Measurements from ENCODE around the gene VOPP1.

VOPP1 gene

DNA sequence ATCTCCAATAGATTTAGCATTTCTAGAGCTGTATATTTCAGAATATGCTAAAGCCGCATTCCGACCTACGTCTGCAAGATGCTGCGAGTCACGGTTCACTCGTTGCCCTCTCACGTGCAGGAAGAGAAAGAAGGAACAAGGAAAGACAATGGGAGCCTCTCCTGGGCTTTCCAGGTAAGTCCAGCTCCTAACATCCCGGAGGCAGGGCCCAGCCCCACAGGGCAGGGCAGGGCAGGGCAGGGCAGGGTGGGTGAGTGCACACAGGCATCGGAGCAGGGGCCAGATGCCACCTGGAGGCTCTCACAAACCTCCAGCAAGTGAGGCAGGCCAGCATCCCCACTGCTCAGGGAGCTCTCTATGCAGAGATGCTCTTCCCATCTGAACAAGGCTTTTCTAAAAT is 50.8 kb downstream of the VOPP1 start:
- no peaks in the 10 kb centered on the region for H3K4me1 ChIP-seq (ENCODE audit: control insufficient read depth, insufficient read depth, low read length)
- no peak overlapping the region for H3K9ac ChIP-seq (ENCODE audit: low read length)

DNA sequence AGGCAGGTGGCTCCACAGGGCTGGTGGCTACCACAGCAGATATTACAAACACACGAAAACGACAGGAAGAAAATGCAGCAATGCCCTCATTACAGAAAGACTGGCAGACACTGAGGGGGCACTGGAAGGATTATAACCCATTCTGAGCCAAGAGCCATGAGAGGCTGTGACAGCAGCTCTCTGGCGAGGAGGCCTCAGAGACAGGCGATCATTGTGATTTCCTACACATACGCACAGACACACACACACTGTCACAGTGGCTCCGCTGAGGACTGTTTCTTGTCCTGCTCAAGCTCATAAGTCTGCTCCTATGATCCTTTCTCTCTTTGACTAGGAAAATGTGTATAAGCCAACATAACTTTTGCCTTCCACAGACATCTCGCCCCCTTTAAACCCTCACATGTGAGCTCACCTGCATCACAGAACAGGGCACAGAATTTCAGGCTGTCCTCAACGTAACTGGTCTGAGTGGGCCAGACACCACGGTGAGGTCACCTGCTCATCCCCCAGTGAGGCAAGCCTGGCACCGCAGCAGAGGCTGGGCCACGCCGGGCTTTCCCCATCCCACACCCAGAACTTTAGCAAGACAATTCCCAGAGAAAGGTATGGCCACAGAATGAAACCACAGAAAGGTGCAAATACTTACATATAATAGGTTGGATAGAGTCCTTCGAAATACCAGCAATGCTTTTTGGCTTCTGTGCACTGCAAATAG is 51.7 kb downstream of the VOPP1 start:
- Histone ChIP-seq H3K4me3 (ENCODE audit: low read length) (no peak overlapping the region), H3K36me3 (ENCODE audit: control insufficient read depth, insufficient read depth, low read length) (peaks cover 6% of the 10 kb centered on the region), H3K9me3 (ENCODE audit: control insufficient read depth, low read length) (no peaks in the 10 kb centered on the region), H3K27me3 (ENCODE audit: control insufficient read depth, insufficient read depth, low read length) (no peaks in the 10 kb centered on the region), H3K9ac (ENCODE audit: low read length) (no peak overlapping the region), H3K4me1 (ENCODE audit: control insufficient read depth, insufficient read depth, low read length) (no peaks in the 10 kb centered on the region)

More for the DNA sequence above, 50.8 kb downstream of the VOPP1 start:
- peaks cover 6% of the 10 kb centered on the region for H3K36me3 ChIP-seq (ENCODE audit: control insufficient read depth, insufficient read depth, low read length)
- no peak overlapping the region for H3K4me3 ChIP-seq (ENCODE audit: low read length)
- H3K9me3 ChIP-seq (ENCODE audit: control insufficient read depth, low read length) = no peaks in the 10 kb centered on the region
- no peaks in the 10 kb centered on the region for H3K27me3 ChIP-seq (ENCODE audit: control insufficient read depth, insufficient read depth, low read length)

DNA sequence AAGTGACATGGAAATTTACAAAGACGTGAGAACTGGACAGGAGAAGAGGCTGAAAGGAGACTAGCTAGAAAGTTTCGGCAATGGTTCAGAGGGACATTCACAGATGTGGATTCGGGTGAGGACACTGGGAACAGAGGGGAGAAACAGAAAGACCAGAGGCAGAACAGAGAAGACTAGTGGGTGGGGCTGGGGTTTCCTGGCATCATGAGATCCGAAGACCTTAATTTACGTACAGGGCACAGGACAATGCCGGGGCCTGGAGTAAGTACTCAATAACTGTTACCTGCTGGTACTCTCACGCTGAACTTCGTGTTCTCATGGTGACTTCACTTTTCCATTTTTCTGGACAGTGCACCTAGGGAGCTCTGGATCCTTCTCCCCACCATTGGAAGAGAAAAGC is 53.5 kb downstream of the VOPP1 start:
- no peak overlapping the region for H3K4me3 ChIP-seq (ENCODE audit: low read length)
- H3K27me3 ChIP-seq (ENCODE audit: control insufficient read depth, insufficient read depth, low read length) = no peaks in the 10 kb centered on the region
- no peak overlapping the region for H3K9ac ChIP-seq (ENCODE audit: low read length)
- no peaks in the 10 kb centered on the region for H3K4me1 ChIP-seq (ENCODE audit: control insufficient read depth, insufficient read depth, low read length)
- H3K36me3 ChIP-seq (ENCODE audit: control insufficient read depth, insufficient read depth, low read length) = peaks cover 6% of the 10 kb centered on the region
- no peaks in the 10 kb centered on the region for H3K9me3 ChIP-seq (ENCODE audit: control insufficient read depth, low read length)

DNA sequence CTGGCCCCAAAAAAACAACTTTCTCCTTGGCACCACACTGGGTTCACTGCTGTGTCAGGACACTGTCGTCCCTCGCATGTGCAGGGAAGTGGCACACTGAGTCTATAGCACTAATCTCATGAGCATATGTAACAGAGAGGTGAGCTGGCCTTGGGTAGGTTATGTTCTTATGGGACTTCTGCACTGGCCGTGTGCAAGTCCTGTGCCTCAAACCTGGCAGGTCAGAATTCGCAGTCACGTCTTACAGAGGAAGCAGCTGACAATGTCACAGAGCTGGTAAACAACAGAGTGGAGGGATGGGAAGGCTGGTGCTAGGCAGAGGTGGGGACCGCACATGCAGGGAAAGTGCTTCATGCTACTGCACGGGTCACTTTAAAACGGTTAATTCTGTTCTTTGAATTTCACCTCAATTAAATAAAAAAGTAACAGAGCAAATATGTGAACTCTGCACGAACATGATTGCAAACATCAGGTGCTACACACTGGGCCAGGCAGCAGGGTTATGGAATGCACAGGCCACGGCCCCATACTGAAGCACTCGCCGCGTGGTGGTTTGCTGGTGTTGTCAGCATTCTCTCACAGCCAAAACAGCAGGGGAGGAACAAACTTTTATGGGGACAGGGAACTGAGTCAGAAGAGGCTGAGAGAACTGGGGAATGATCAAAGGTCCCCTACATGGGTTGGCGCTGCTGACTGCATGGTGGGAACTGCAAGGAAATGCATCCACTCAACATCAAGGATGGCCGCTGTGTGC is 54.2 kb downstream of the VOPP1 start:
- H3K36me3 ChIP-seq (ENCODE audit: control insufficient read depth, insufficient read depth, low read length) = peaks cover 6% of the 10 kb centered on the region
- H3K4me3 ChIP-seq (ENCODE audit: low read length) = no peak overlapping the region
- H3K9me3 ChIP-seq (ENCODE audit: control insufficient read depth, low read length) = no peaks in the 10 kb centered on the region
- H3K27me3 ChIP-seq (ENCODE audit: control insufficient read depth, insufficient read depth, low read length) = no peaks in the 10 kb centered on the region
- no peaks in the 10 kb centered on the region for H3K4me1 ChIP-seq (ENCODE audit: control insufficient read depth, insufficient read depth, low read length)
- H3K9ac ChIP-seq (ENCODE audit: low read length) = no peak overlapping the region

DNA sequence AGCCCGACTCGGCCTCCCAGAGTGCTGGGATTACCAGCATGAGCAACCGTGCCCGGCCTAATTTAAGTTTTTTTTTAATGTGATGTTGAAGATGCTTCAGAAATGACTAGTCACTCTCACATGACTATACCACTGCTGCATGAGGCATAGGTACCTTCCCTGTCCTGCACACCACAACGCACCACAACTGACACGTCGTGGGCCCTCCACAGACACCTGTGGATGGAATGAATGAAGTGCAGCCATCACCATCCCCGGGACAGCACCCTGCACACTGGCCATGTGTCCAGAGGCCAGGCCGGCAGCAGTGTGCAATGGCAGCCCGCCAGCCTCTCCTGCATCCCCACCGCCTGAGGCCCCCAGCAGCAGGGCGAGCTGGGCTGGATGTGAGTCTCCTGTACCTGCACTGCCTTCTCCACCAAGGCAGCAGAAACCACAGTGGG is 55.1 kb downstream of the VOPP1 start:
- H3K27me3 ChIP-seq (ENCODE audit: control insufficient read depth, insufficient read depth, low read length) = no peaks in the 10 kb centered on the region
- no peaks in the 10 kb centered on the region for H3K9me3 ChIP-seq (ENCODE audit: control insufficient read depth, low read length)
- H3K4me3 ChIP-seq (ENCODE audit: low read length) = no peak overlapping the region
- no peaks in the 10 kb centered on the region for H3K4me1 ChIP-seq (ENCODE audit: control insufficient read depth, insufficient read depth, low read length)
- H3K36me3 ChIP-seq (ENCODE audit: control insufficient read depth, insufficient read depth, low read length) = peaks cover 6% of the 10 kb centered on the region
- H3K9ac ChIP-seq (ENCODE audit: low read length) = no peak overlapping the region

DNA sequence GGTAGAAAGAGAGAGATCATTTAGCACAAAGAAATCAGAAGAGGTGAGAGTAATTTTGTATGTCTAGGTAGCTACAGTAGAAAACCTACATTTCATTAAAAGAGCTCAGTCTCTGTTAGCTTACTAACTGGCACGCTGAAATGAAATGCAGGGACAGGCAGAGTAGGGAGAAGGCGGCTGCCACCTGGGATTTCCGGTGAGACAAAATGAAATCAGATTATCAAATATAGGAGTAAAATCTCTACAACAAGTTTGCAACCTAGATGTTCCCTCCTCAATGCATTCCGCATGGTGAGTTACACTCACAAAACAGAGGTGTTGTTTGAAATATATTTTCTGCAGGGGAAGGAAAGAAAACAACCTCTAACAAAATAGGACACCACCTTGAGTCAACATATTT is 55.9 kb downstream of the VOPP1 start:
- Histone ChIP-seq H3K9ac (ENCODE audit: low read length) (no peak overlapping the region), H3K4me3 (ENCODE audit: low read length) (no peak overlapping the region), H3K4me1 (ENCODE audit: control insufficient read depth, insufficient read depth, low read length) (no peaks in the 10 kb centered on the region), H3K27me3 (ENCODE audit: control insufficient read depth, insufficient read depth, low read length) (no peaks in the 10 kb centered on the region), H3K36me3 (ENCODE audit: control insufficient read depth, insufficient read depth, low read length) (peaks cover 6% of the 10 kb centered on the region), H3K9me3 (ENCODE audit: control insufficient read depth, low read length) (no peaks in the 10 kb centered on the region)

DNA sequence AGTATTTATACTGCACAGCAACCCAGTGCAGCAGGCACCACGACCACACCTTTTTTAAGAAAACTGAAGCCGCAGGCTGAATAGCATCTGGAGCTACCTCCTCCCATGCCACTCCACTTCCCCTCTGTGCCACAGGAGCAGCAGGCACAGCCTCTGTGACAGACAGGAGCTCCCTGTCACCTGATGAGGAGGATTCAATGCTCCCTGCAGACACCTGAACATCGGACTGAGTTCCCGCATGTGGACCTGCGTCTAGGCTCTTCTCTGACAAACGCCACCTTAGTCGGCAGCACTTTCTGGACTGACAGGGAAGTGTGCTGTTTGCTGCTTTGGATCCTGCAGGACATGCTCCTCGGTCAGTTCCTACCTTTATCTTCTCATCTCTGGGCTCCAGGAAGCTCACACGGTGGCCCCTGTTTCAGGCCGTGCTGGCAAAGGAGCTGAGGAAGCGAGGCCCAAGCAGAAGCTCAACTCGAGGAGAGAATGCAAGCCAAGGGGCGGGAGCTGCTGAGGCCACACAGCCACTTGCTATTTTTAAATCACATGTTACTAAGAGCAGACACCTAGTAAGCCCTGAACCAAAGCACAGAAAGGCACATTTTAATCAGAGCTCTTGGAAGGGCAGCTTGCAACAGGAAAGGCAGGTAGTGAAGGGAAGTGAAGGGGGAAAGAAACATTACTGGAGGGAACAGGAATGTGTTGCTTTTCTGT is 56.6 kb downstream of the VOPP1 start:
- Histone ChIP-seq H3K27me3 (ENCODE audit: control insufficient read depth, insufficient read depth, low read length) (no peaks in the 10 kb centered on the region), H3K36me3 (ENCODE audit: control insufficient read depth, insufficient read depth, low read length) (peaks cover 6% of the 10 kb centered on the region), H3K9me3 (ENCODE audit: control insufficient read depth, low read length) (no peaks in the 10 kb centered on the region), H3K4me1 (ENCODE audit: control insufficient read depth, insufficient read depth, low read length) (no peaks in the 10 kb centered on the region), H3K4me3 (ENCODE audit: low read length) (no peak overlapping the region), H3K9ac (ENCODE audit: low read length) (no peak overlapping the region)

DNA sequence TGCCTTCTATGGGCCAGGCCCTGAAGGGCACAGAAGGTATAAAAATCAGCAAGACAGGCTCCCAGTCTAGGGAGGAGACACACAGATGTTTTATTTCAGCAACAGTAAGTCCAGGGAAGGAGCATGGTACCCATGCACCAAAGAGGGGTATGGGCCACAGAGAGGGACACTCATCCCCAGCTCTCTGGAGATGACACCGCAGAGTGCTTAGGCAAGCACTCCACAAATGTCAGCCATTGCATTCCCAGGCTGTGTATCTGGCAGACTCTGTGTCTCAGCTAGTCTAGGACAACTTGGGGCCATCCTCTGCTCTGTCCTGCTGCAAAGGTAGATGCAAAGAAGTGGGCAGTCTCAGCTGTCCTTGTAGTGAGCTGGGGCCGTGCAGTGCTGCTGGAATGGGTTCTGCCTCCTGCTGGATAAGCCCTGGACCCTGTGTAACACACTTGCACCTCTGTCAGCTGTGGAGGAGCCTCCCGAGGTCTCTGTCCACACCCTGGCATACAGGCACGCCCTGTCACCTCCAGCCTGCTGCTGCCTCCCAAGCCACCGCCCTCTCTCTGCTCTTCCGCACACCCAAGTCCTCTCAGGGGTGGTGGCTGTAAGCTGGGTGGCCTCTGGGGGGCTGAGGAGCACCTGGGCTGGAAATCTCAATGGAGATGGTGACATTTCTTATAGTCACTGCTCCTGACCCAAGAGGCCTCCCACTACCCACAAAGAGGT is 57.6 kb downstream of the VOPP1 start:
- Histone ChIP-seq H3K9me3 (ENCODE audit: control insufficient read depth, low read length) (no peaks in the 10 kb centered on the region), H3K4me1 (ENCODE audit: control insufficient read depth, insufficient read depth, low read length) (no peaks in the 10 kb centered on the region), H3K27me3 (ENCODE audit: control insufficient read depth, insufficient read depth, low read length) (no peaks in the 10 kb centered on the region), H3K36me3 (ENCODE audit: control insufficient read depth, insufficient read depth, low read length) (peaks cover 6% of the 10 kb centered on the region), H3K4me3 (ENCODE audit: low read length) (no peak overlapping the region), H3K9ac (ENCODE audit: low read length) (no peak overlapping the region)

DNA sequence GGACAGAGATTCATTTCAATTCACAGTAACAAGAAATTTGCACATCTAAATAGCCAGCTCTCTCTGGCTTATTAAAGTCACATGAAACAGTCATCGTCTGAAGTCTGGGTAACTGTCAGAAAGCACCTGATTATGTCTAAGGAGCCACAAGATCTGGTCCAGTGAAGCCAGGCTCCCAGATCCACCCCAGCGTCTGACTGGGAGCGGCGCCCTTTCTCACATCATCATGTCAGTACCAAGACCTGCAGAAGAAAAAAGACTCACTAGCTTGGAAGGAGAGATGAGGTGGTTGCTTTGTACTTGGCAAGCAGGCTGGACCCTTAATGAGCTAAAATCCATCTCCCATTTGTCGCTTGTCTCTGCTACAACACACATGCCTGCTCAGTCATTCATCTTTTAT is 58.4 kb downstream of the VOPP1 start:
- no peaks in the 10 kb centered on the region for H3K9me3 ChIP-seq (ENCODE audit: control insufficient read depth, low read length)
- no peak overlapping the region for H3K4me3 ChIP-seq (ENCODE audit: low read length)
- no peaks in the 10 kb centered on the region for H3K27me3 ChIP-seq (ENCODE audit: control insufficient read depth, insufficient read depth, low read length)
- H3K9ac ChIP-seq (ENCODE audit: low read length) = no peak overlapping the region
- no peaks in the 10 kb centered on the region for H3K4me1 ChIP-seq (ENCODE audit: control insufficient read depth, insufficient read depth, low read length)
- peaks cover 2% of the 10 kb centered on the region for H3K36me3 ChIP-seq (ENCODE audit: control insufficient read depth, insufficient read depth, low read length)

DNA sequence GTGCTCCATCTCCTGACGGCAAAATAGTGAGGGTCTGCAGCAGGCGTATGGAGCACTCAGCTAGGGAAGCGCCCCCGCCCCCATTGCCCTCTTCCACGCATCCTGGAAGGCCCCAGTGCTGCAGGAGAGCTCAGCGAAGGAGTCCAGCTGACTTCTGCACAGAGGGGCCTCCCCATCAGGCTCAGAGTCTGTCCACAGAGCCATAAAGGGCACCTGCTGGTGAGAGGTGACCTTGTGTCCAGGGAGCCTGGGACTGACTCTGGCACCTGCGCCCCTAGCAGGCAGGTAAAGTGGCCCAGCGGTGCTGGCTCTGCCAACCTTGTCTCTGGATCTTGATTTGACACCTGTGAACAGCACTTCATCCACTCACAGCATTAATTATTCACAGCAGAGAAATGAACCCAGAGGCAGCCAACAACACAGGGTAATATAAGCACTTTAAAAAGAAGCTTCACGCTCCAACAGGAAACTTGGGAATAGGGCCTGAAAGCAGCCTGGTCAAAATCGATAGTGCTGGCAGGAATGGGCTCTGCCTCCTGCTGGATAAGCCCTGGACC is 59.6 kb downstream of the VOPP1 start:
- Histone ChIP-seq H3K9ac (ENCODE audit: low read length) (no peak overlapping the region), H3K4me3 (ENCODE audit: low read length) (no peak overlapping the region), H3K4me1 (ENCODE audit: control insufficient read depth, insufficient read depth, low read length) (no peaks in the 10 kb centered on the region), H3K27me3 (ENCODE audit: control insufficient read depth, insufficient read depth, low read length) (no peaks in the 10 kb centered on the region), H3K9me3 (ENCODE audit: control insufficient read depth, low read length) (no peaks in the 10 kb centered on the region), H3K36me3 (ENCODE audit: control insufficient read depth, insufficient read depth, low read length) (no peaks in the 10 kb centered on the region)

DNA sequence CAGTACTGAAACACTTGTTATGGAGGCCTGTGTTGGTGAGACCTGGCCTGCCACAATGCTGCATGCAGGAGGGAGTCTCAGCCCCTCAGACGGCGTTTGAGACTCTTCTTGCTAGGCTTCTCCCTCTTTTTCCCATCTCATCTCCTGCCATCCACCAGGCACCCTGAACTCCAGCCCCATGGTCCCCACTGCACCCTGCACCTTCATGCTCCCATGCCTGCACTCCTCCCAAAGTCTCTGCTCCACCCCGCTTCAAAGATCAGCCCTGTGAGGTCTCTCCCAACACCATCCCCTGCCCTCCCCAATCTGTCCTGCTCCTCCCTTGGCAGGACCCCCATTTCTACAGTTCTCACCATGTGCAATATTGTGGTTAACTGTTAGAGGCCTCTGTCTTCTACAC is 61.7 kb downstream of the VOPP1 start:
- Histone ChIP-seq H3K9ac (ENCODE audit: low read length) (no peak overlapping the region), H3K36me3 (ENCODE audit: control insufficient read depth, insufficient read depth, low read length) (no peaks in the 10 kb centered on the region), H3K27me3 (ENCODE audit: control insufficient read depth, insufficient read depth, low read length) (no peaks in the 10 kb centered on the region), H3K4me3 (ENCODE audit: low read length) (no peak overlapping the region), H3K4me1 (ENCODE audit: control insufficient read depth, insufficient read depth, low read length) (no peaks in the 10 kb centered on the region), H3K9me3 (ENCODE audit: control insufficient read depth, low read length) (no peaks in the 10 kb centered on the region)
